HEK293T (cell line): ENCODE measurements around the gene CTSS.

ENCODE experiments used
- CTBP1 ChIP-seq: fragments of 450-650 bp; IDR thresholded peaks from 2 replicates; pipeline ENCODE4 v1.6.1; 2016; ENCODE audit warnings: borderline replicate concordance
- TARDBP ChIP-seq: fragments of 450-650 bp; IDR thresholded peaks from 2 replicates; pipeline ENCODE4 v1.6.1; 2016

DNA sequence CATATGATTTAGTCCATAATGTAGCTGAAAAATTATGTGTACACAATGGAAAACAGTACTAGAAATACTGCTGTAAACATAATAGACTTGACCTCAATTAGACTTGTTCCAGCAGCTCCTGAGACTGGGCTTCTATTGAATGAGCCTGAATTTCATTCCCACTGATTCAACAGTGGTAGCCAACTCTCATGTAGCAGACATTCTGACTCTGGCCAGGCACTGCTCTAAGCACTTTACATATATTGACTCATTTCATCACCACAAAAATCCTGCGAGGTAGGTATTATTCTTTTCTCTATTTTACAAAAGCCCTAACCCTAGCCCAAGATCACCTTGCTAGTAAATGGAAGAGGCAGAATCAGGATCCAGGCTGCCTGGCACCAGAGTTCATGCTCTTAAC is 12.8 kb upstream of the CTSS start:
- TF ChIP-seq TARDBP (no peak), CTBP1 (no peak)
